ENCODE data around the gene NGRN.
"Not testable (repeated sequence)": the region's sequence is repeated elsewhere in the genome, so short reads cannot be mapped to it uniquely, and the experiment has no call there.

NGRN gene

GRCh38 chr15:90234096-90234988 lies 31.1 kb upstream of the NGRN start, which contains the start of gene GDPGP1:
Gene GDPGP1 (plus strand): TSS chr15:90234209. CDS start chr15:90240909, 6,700 bp downstream.
- DNase-seq (ENCODE audit: low spot score): no peak

- no peak for DNase-seq (ENCODE audit: low spot score)
These were observed 26.1 kb upstream of the NGRN start for GRCh38 chr15:90239371-90239770.

GRCh38 chr15:90240856-90241255 lies 24.6 kb upstream of the NGRN start:
- DNase-seq (ENCODE audit: low spot score): no peak

GRCh38 chr15:90241343-90242192 lies 23.9 kb upstream of the NGRN start:
- no peak for DNase-seq (ENCODE audit: low spot score)

GRCh38 chr15:90243943-90244639 lies 21.4 kb upstream of the NGRN start:
- no peak for DNase-seq (ENCODE audit: low spot score)

- no peak for DNase-seq (ENCODE audit: low spot score)
These were observed 16.7 kb upstream of the NGRN start for GRCh38 chr15:90248789-90249202.

- peak; percentile 93 for DNase-seq (ENCODE audit: low spot score)
These were observed 16.1 kb upstream of the NGRN start, which contains the start of gene TTLL13 for GRCh38 chr15:90249203-90249863. Gene TTLL13 (plus strand): TSS chr15:90249556. CDS start chr15:90250631, 1,075 bp downstream.

GRCh38 chr15:90257776-90258175 lies 7.7 kb upstream of the NGRN start:
- DNase-seq (ENCODE audit: low spot score): no peak

- DNase-seq (ENCODE audit: low spot score): no peak
These were observed 5.9 kb upstream of the NGRN start for GRCh38 chr15:90259524-90259923.

- not testable (repeated sequence) for DNase-seq (ENCODE audit: low spot score)
These were observed 4.7 kb upstream of the NGRN start for GRCh38 chr15:90260731-90261130.

GRCh38 chr15:90261811-90262210 lies 3.7 kb upstream of the NGRN start:
- DNase-seq (ENCODE audit: low spot score): no peak

GRCh38 chr15:90262426-90262825 lies 3.0 kb upstream of the NGRN start:
- DNase-seq (ENCODE audit: low spot score): no peak

GRCh38 chr15:90264671-90265070 lies 801 bp upstream of the NGRN start:
- DNase-seq (ENCODE audit: low spot score): no peak

GRCh38 chr15:90266061-90266431 lies 574 bp downstream of the NGRN start:
- peak; percentile 55 for DNase-seq (ENCODE audit: low spot score)

GRCh38 chr15:90266485-90266884 lies 1.0 kb downstream of the NGRN start:
- DNase-seq (ENCODE audit: low spot score): no peak

- no peak for DNase-seq (ENCODE audit: low spot score)
These were observed 2.9 kb downstream of the NGRN start for GRCh38 chr15:90268415-90268814.

- no peak for DNase-seq (ENCODE audit: low spot score)
These were observed 5.2 kb downstream of the NGRN start for GRCh38 chr15:90270502-90271150.

GRCh38 chr15:90271459-90272166 lies 6.1 kb downstream of the NGRN start:
- DNase-seq (ENCODE audit: low spot score): no peak

- DNase-seq (ENCODE audit: low spot score): not testable (repeated sequence)
These were observed 13.0 kb downstream of the NGRN start for GRCh38 chr15:90278467-90278866.

- not testable (repeated sequence) for DNase-seq (ENCODE audit: low spot score)
These were observed 15.3 kb downstream of the NGRN start for GRCh38 chr15:90280743-90281142.
